GM06990 (cell line): Measurements from ENCODE around the gene MRPS14.
A peak's percentile ranks its signal among the peaks of the same experiment; 100 is the strongest.

ENCODE experiments used
- DNase-seq: peaks from one replicate; pipeline ENCODE4 v3.0.0-alpha.2; 2011; ENCODE audit not compliant: insufficient read length; ENCODE audit errors: extremely low read depth
- H3K27me3 ChIP-seq: replicated peaks from 2 replicates; pipeline ENCODE4 v1.6.0; 2011; ENCODE audit warnings: low read length; ENCODE audit not compliant: control insufficient read depth, insufficient read depth
- H3K36me3 ChIP-seq: 2 replicates; pipeline ENCODE4 v1.5.1; 2011; ENCODE audit warnings: low read length; ENCODE audit not compliant: control insufficient read depth, insufficient read depth
- H3K4me3 ChIP-seq: replicated peaks from 2 replicates; pipeline ENCODE4 v1.5.1; 2011; ENCODE audit warnings: low read depth, mild to moderate bottlenecking, control low read depth, low read length
- TF ChIP-seq, protein P1 (sequence below): IDR thresholded peaks from 2 replicates; pipeline ENCODE4 v1.5.1; 2011; ENCODE audit warnings: low read length, control low read depth, mild to moderate bottlenecking, inconsistent platforms; ENCODE audit not compliant: insufficient read depth, poor library complexity, severe bottlenecking

Gene MRPS14

DNA sequence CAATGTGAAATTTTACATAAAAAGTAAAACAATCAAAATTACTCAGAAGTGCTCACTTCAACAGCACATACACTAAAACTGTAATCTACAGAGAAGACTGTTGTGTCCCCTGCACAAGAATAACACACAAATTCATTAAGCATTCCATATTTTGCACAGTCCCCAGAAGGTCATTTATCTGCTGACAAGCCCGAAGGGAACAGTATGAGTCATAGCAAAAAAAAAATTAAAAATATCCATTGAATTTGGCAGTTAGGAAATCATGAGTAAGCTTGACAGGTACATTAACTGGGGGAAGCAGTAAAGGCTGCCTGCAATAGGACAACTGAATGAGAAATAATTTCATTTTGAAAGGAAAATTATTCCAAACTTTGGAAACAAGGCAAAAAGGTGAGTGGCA lies 26.7 kb downstream of the MRPS14 start:
- Histone ChIP-seq H3K4me3 (no peak overlapping the region), H3K36me3 (peaks cover 1% of the 10 kb centered on the region), H3K27me3 (no peaks in the 10 kb centered on the region)
- TF ChIP-seq, protein P1, sequence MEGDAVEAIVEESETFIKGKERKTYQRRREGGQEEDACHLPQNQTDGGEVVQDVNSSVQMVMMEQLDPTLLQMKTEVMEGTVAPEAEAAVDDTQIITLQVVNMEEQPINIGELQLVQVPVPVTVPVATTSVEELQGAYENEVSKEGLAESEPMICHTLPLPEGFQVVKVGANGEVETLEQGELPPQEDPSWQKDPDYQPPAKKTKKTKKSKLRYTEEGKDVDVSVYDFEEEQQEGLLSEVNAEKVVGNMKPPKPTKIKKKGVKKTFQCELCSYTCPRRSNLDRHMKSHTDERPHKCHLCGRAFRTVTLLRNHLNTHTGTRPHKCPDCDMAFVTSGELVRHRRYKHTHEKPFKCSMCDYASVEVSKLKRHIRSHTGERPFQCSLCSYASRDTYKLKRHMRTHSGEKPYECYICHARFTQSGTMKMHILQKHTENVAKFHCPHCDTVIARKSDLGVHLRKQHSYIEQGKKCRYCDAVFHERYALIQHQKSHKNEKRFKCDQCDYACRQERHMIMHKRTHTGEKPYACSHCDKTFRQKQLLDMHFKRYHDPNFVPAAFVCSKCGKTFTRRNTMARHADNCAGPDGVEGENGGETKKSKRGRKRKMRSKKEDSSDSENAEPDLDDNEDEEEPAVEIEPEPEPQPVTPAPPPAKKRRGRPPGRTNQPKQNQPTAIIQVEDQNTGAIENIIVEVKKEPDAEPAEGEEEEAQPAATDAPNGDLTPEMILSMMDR: no peak
- DNase-seq: no peak

DNA sequence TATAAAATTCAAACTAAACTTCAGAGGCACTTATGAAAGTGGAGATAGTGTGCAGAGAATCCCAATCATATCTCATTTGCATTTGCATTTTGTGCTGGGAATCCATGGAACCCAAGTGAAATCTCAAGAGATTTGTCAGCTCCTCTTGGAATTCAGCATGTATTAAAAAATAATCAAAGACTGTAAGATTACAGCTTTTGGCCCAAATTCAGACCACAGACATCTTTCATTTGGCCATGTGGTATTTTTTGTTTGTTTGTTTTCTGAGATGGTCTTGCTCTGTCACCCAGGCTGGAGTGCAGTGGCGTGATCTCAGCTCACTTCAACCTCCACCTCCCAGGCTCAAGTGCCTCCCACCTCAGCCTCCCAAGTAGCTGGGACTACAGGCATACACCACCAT lies 27.3 kb downstream of the MRPS14 start:
- TF ChIP-seq, protein P1: no peak
- no peaks in the 10 kb centered on the region for H3K27me3 ChIP-seq
- no peak for DNase-seq
- peaks cover 1% of the 10 kb centered on the region for H3K36me3 ChIP-seq
- H3K4me3 ChIP-seq: no peak overlapping the region

DNA sequence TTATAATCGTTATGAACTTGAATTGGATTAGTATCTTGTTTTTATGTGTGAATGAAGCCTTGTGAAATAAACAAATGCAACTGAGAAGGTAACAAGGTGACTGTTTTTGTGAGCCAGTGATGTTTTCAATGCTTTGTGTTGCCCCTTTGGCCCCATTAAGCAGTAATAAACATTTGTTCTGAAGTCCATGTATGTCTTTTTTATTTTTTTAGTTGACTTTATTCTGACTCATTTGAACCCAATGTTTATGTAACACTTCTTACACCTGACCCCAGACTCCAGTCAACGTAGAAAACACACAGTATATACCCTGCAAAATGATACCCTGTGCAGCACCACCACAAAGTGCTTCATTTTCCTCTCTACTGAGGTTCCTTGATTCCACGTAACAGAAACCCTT lies 28.1 kb downstream of the MRPS14 start:
- no peak overlapping the region for H3K4me3 ChIP-seq
- H3K36me3 ChIP-seq: peaks cover 1% of the 10 kb centered on the region
- TF ChIP-seq, protein P1: no peak
- no peaks in the 10 kb centered on the region for H3K27me3 ChIP-seq
- DNase-seq: no peak

DNA sequence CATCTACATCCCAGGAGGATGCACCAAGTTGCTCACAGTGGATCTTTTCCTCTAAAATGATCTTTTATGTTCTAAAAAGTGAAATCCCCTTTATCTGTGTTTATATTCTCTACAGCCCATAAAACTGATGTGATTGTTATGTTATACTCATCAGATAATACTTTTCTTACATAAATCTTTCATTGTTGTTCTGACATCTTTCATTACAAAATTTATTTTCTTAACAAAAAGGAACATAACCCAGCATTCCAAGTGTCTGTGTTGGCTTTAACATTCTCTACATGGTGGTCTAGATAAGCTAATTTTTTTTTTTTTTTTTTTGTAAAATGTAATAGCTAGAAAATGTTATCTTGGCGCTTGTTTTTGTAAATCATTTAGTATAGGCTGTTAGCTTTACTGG lies 31.8 kb downstream of the MRPS14 start:
- TF ChIP-seq, protein P1: no peak
- H3K4me3 ChIP-seq: no peak overlapping the region
- peaks cover 4% of the 10 kb centered on the region for H3K36me3 ChIP-seq
- H3K27me3 ChIP-seq: no peaks in the 10 kb centered on the region
- DNase-seq: no peak

DNA sequence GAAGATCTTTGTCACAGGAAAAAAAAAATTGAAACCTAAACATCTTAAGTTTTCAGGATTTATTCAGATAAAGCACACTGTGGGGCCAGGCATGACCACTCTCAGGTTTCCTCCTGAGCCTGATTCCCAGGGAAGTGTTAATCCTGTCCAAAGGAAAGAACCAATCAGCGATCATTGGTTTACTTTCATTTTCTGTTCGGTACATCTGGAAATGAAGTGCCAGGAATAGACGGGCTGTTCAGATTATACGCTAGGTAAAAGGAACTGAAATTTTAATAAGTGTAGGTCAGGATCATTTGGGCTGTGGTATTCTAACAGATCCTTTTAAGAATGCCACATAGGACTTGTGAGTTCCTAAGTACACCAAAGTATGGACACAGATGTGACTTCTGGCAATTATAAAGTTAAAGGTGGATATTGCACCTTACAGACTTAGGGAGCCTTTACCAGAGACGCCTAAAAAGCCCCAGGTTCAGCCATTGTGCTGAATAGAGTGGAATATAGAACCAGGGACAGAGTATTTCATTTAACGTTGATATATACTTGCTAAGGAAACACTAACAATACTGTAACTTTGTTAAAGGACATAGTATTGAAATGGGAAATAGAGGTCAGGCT lies 32.7 kb downstream of the MRPS14 start:
- Histone ChIP-seq H3K4me3 (peak overlapping the region; percentile 44), H3K36me3 (peaks cover 4% of the 10 kb centered on the region), H3K27me3 (no peaks in the 10 kb centered on the region)
- TF ChIP-seq, protein P1: no peak
- DNase-seq: no peak
